ENCODE data around the gene ZNF277.
"Not testable (repeated sequence)": the region's sequence is repeated elsewhere in the genome, so short reads cannot be mapped to it uniquely, and the experiment has no call there.

Gene ZNF277

DNA sequence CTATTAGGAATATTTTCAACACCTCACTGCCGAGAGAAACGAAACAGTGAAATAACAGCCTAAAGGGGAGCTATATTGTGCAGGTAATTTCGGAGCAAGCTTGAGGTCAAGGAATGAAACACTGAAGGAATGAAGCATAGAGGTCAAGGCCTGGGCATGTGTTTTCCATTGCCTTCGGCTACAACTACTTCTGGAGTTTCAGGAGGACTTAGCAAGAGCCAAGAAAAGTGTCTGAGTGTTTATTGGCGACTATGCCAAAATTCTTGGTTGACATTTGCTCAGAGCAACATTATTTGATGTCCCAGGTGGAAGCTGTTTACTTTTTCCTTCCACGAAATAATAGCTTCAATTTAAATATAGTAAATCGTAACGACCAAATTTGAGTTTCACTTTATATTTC lies 154.2 kb downstream of the ZNF277 start:
- no peak for DNase-seq

DNA sequence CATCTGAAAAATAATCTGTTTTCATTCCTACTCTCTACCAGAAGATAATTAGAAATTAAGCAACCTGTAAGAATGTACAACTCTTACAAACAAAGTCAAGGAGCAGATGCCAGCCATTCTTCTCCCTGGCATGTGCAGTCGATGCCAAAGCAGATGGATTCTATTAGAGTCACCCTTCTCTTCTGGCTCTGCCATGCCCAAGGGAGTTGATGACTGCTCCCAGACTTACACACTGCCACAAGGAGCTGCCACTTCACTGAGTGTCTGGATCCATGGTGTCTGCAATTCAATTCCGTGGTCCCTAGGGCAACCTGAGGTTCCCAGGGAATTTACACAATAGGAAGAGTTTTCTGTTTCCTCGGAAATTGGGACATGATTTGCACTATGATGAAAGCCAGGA lies 154.7 kb downstream of the ZNF277 start:
- no peak for DNase-seq

DNA sequence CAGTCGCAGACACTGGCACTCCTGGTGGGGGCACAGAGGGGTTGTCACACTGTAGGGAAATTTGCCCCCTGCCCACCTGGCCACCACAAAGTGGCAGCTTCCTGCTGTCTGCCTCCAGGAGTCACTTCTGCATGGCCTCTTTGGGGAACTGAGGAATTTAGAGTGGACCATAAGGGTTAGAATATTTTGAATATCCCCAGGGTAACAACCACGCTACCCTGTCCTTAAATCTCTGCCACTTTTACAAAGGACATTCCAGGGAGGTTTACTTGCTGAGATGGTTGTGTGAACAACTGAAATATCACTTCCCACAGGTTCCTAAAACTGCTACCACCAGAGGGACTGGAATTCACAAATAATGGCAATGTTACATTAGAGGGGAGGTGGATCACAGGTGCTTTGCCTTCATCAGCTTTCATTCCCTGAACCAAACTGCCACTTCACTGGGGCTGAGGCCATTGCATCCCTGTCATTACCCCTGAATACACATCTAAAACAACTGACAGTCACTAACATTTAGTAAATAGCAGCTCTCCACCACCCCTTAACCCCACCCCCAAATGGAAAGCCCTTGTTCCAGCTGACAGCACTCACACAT lies 155.7 kb downstream of the ZNF277 start:
- no peak for DNase-seq

DNA sequence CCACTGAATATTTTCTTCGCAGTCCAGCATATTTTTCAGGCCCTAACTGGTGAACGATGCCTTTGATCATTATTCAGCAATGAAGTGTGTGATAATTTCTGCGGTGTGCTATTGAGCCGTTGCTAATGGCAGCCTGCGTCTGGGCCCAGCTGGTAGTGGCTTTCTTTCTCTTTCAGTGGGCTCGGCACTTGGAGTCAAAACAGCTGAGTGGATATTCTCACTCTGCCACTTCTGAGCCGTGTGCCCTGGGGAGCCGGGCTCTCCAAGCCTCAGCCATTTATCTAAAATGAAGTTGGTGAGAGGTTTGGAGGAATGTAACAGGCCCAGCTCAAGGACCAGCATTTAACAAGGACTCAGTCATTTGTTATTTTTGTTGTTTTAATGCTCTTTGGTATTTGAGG lies 156.2 kb downstream of the ZNF277 start:
- peak; percentile 19 for DNase-seq

DNA sequence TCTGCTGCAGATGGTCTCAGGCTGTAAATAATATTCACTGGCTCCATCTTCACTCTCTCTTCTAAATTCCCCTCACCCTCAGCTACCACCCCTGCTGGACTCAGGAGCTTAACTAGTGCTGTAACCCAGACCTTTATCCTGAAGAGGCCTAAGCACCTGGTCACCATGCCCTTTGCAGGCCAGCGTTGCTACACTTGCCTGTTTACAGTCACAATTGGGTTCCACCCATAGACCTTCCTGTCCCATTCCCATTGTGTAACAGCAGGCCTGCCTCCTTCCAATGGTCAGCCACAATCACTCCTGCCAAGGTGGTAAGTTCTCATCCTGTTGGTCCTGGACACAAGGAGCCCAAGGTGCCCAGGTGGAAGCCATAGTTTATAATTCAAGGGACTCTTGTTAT lies 157.9 kb downstream of the ZNF277 start:
- DNase-seq = no peak

DNA sequence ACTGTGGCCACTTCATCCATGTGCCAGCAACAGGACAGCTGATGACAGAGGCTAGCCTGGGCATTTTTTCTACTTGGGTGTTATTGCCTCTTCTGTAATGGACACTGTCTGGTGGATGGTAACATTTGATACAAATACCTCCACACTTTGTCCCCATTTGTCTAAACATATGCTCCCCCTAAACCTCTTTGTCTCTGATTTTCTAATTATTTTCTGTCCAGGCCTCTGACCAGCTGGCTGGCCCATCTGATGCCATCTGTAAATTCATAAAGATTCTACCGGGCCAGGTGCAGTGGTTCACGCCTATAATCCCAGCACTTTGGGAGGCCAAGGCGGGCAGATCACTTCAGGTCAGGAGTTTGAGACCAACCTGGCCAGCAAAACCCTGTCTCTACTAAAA lies 159.1 kb downstream of the ZNF277 start:
- no peak for DNase-seq

DNA sequence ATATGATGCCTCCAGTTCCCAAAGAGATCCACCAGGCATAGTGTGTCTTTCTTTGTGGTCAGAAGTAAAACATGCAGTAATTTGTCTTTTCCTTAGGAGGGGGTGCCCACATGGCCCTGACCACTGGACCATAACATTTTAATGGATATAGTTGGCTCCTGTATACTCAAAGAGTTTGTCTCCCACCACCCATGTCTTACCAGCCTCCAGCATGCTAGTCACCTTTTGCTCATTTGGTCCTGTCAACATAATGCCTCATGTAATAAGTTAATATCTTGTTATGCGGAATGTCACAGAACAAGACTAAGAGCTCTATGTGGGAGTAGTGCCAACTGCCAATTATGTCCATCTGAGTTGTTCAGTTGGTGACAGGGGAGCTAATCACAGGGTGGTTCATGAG lies 160.4 kb downstream of the ZNF277 start:
- DNase-seq = no peak

DNA sequence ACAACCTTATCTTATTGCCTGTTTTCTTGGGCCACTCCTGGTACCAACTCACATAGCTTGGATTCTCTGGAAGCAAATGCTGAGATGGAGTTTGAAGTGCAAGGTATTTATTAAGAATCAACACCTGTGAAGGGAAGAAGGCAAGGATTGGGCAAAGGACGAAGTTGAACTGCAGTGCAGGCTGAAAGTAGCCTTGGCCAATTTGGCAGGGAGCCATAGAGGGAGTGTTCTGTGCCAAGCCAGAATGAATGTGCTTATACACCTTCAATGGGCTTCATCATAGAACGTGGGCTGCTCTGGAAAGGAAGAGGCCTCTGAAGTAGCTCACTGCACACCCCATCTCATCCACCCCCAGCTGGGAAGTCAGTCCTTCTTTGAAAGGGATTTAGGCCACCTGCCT lies 163.9 kb downstream of the ZNF277 start:
- DNase-seq = no peak

DNA sequence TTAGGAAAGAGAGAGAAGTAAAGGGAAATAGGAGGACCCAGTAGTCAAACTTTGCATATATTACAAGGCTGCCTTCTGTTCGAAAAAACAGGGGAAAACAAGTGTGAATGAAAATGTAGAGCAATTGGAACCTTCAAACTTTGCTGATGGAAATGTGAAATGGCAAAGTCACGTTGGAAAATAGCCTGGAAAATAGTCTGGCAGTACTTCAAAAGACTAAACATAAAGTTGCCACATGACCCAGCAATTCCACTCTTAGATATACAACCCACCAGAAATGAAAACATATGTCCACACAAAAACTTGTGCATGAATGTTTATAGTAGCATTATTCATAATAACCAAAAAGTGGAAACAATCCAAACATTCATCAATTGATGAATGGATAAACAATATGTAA lies 165.2 kb downstream of the ZNF277 start:
- no peak for DNase-seq

DNA sequence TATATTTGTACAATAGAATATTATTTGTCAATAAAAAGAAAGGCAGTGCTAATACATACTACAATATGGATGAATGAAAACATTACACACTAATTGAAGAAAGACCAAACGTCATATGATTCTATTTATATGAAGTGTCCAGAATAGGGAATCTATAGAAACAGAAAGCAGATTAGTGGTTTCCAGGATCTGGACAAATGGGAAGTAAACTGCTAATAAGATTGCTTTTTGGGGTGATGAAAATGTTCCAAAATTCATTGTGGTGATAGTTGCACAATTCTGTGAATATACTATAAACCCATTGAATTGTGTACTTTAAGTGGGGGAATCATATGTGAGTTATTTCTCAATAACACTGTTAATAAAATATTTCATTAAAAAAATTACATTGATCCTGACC lies 165.6 kb downstream of the ZNF277 start:
- no peak for DNase-seq

DNA sequence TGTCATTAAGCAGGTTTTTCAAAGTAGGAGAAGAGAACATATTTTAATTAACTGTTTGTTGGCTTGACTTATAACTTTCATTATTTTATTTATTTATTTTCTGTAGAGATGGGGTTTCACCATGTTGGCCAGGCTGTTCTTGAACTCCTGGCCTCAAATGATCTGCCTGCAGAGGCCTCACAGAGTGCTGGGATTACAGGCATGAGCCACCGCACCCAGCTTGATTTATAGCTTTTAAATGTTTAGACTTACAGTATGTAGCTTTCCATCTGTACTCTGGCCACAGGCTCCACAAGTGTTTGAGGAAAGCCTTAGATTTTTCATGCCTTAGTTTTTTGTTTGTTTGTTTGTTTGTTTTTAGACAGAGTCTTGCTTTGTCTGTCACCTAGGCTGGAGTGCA lies 171.1 kb downstream of the ZNF277 start:
- DNase-seq = no peak

DNA sequence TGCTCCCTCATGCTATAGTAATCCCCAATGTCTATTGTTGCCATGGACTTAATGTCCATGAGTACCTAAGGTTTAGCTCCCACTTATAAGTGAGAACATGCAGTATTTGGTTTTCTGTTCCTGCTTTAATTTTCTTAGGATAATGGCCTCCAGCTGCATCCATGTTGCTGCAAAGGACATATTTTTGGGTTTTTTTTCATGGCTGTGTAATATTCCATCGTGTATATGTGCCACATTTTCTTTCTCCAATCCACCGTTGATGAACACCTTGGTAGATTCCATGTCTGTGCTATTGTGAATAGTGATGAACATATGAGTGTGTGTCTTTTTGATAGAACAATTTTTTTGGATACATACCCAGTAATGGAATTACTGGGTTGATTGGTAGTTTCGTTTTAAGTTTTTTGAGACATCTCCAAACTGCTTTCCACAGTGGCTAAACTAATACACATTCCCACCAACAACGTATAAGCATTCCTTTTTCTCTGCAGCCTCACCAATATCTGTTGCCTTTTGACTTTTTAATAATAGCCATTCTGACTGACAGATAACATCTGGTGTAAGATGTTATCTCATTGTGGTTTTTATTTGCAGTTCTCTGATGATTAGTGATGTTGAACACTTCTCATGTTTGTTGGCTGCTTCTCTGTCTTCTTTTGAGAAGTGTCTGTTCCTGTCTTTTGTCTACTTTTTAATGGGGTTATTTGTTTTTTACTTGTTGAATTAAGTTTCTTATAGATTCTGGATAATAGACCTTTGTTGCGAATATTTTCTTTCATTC lies 175.0 kb downstream of the ZNF277 start:
- no peak for DNase-seq

DNA sequence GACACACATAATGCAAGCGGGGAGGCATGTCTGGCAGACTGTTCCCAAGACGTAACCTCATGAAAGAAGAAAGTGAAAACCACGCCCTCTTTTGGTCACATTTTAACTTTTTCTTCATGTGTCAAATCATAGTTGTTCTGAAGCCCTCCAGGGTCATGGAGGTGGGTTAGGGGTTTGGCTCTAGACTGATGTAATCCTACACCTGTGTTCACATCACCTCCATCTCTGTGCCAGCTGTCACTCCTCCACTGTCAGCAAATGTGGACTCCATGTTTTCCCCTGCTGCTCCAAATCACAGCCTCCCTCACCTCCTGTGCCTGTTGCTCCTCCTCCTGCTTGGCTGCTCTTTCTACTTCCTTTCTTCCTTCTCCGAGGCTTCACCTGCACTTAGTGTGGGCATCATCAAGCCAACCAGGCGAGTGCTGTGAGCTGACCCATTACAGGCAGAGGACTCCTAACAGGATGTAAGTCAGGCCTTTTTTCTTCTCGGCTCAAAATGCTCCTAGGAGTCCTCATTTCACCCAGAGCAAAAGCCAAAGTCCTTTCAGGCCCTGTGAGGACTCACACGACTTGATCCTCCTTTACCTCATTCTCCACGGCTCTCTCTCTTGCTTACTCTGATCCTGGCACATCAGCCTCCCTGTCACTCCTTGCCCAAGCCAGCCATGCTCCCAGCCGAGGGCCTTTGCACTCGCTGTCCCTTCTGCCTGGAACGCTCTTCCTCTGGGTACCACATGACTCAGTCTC lies 177.3 kb downstream of the ZNF277 start:
- DNase-seq = no peak

DNA sequence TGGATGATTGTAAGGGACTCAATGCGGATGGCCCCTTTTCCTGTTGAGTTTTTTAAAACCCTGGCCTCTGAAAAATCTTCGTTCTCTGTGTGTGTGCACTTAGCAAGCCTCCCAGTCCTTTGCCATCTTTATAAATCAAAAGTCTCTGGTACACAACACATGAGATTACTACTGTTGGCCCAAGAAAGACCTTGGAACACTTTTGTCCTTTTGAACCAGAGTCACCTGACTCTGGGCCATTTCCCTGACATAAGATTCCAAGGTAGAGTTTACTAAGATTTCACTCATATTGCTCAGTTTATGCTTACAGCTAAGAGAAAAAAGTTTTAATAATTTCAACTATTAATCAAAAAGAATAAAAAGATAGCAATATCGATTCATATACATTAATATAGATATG lies 179.0 kb downstream of the ZNF277 start:
- DNase-seq = no peak

DNA sequence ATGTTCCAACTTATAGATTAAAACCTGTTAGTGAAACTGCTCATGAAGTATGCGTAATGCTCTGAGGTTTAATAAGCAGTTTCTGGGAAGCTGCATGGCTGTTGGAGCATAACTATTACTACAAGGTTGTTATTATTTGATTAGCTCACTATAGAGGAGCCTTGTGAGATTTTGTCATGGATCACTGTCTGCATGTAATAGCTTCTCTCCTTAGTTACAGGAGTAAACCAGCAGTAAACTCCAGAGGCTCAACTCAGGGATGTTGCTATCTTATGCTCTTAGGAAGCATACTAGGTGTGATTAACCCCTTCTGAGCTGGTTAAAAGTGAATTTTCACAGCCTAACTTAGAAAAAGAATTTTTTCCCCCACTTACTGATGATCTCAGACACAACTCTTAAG lies 180.1 kb downstream of the ZNF277 start:
- no peak for DNase-seq

DNA sequence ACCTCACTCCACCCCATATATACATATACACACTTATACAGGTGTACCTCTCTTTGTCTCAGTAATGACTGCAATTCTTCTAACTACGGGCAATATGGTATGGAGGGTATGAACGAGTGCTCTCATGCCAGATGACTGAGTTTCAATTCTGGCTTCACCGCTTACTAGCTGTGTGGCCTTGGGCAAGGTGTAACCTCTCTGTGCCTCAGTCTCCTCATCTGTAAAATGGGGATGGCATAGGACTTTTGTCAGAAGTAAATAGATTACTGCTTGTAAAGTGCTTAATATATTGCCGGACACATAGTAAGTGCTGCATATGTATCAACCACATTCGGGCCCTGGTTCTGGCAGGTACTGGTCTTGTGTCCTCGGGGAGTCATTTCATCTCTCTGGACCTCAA lies 183.7 kb downstream of the ZNF277 start:
- no peak for DNase-seq

DNA sequence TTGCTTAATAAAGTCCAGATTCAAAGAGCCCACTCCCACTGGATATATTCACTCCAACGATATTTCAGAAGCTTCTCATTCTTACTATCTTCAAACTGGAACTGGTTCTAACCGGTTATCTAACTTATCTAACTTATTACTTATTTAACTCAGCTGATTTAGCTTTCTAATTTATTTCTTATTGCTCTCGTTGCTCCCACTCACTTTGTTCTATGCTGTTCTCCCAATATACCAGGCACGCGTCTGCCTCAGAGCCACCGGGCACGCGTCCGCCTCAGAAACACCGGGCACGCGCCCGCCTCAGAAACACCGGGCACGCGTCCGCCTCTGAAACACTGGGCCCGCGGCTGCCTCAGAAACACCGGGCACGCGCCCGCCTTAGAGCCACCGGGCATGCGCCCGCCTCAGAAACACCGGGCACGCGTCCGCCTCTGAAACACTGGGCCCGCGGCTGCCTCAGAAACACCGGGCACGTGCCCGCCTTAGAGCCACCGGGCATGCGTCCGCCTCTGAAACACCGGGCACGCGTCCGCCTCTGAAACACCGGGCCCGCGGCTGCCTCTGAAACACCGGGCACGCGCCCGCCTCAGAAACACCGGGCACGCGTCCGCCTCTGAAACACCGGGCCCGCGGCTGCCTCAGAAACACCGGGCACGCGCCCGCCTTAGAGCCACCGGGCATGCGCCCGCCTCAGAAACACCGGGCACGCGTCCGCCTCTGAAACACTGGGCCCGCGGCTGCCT lies 184.8 kb downstream of the ZNF277 start:
- not testable (repeated sequence) for DNase-seq

DNA sequence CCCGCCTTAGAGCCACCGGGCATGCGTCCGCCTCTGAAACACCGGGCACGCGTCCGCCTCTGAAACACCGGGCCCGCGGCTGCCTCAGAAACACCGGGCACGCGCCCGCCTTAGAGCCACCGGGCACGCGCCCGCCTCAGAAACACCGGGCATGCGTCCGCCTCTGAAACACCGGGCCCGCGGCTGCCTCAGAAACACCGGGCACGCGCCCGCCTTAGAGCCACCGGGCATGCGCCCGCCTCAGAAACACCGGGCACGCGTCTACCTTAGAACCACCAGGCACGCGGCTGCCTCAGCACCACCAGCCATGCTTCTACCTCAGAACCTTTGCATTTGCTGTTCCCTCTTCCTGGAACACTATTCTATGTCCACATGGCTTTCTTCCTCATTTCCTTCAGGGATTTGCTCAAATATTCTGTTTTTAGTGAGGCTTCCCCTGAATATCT lies 185.4 kb downstream of the ZNF277 start:
- DNase-seq = peak; percentile 73
